WTC11 (cell line): ENCODE measurements around the gene MSLN. TPM values are rescaled to one million over a fixed set of nuclear protein-coding genes. Genes with fewer than 3 reads are reported as not detected.

ENCODE experiments used
- ATAC-seq: fragments of 200-7000 bp; cut with Tn5 transposase; 2 replicates; pipeline ENCODE4 v1.10.0; 2021; ENCODE audit warnings: mild to moderate bottlenecking, moderate library complexity
- CTCF ChIA-PET: fragments of 300-600 bp; sonication (Branson Sonifier 250); formaldehyde crosslinking; loops from one replicate; lab custom pipeline; 2021; ENCODE audit warnings: antibody characterized with exemption; lab: Charles Lee
- POLR2A ChIA-PET: fragments of 350-600 bp; sonication (Branson Sonifier 250); formaldehyde crosslinking; loops from one replicate; lab custom pipeline; 2021; ENCODE audit warnings: antibody characterized with exemption; lab: Charles Lee
- DNase-seq: peaks from one replicate; pipeline ENCODE4 v3.0.0; 2021; ENCODE audit warnings: low spot score
- H3K27ac Mint-ChIP-seq: 2 replicates; pipeline ENCODE4 v1.8.0; 2021; ENCODE audit warnings: mixed read lengths
- H3K27me3 Mint-ChIP-seq: 2 replicates; pipeline ENCODE4 v1.8.0; 2021; ENCODE audit warnings: low read depth, mild to moderate bottlenecking, moderate library complexity, mixed read lengths
- H3K36me3 Mint-ChIP-seq: 2 replicates; pipeline ENCODE4 v1.8.0; 2021; ENCODE audit warnings: mixed read lengths
- H3K4me1 Mint-ChIP-seq: 2 replicates; pipeline ENCODE4 v1.8.0; 2022; ENCODE audit warnings: mixed read lengths
- H3K4me3 Mint-ChIP-seq: 2 replicates; pipeline ENCODE4 v1.8.0; 2021; ENCODE audit warnings: mild to moderate bottlenecking, moderate library complexity, mixed read lengths
- H3K9me3 Mint-ChIP-seq: 2 replicates; pipeline ENCODE4 v1.8.0; 2021; ENCODE audit warnings: mixed read lengths
- CBFB ChIP-seq: sonication (generic); formaldehyde crosslinking; IDR thresholded peaks from 2 replicates; pipeline ENCODE4 v1.8.1; 2022; ENCODE audit warnings: mild to moderate bottlenecking, low read depth, missing genetic modification reagents
- CREB1 ChIP-seq: sonication (generic); formaldehyde crosslinking; IDR thresholded peaks from 2 replicates; pipeline ENCODE4 v1.8.0; 2023; ENCODE audit warnings: mild to moderate bottlenecking, missing genetic modification reagents
- ELF4 ChIP-seq: sonication (generic); formaldehyde crosslinking; IDR thresholded peaks from 2 replicates; pipeline ENCODE4 v1.8.1; 2022; ENCODE audit warnings: low read depth, mild to moderate bottlenecking, moderate library complexity, missing genetic modification reagents
- ESRRA ChIP-seq: sonication (generic); formaldehyde crosslinking; IDR thresholded peaks from 2 replicates; pipeline ENCODE4 v1.8.1; 2022; ENCODE audit warnings: mild to moderate bottlenecking, missing genetic modification reagents, borderline replicate concordance
- FOXK1 ChIP-seq: sonication (generic); formaldehyde crosslinking; IDR thresholded peaks from 2 replicates; pipeline ENCODE4 v1.8.0; 2022; ENCODE audit warnings: mild to moderate bottlenecking, moderate library complexity, missing genetic modification reagents
- FOXP1 ChIP-seq: sonication (generic); formaldehyde crosslinking; IDR thresholded peaks from 2 replicates; pipeline ENCODE4 v1.8.0; 2022; ENCODE audit warnings: missing genetic modification reagents, mild to moderate bottlenecking, moderate library complexity, borderline replicate concordance
- GABPB1 ChIP-seq: sonication (generic); formaldehyde crosslinking; IDR thresholded peaks from 2 replicates; pipeline ENCODE4 v1.8.1; 2023; ENCODE audit warnings: mild to moderate bottlenecking, missing genetic modification reagents
- HMGA2 ChIP-seq: fragments of 250-450 bp; sonication (Bioruptor Pico); IDR thresholded peaks from 2 replicates; pipeline ENCODE4 v1.4.0; 2021; ENCODE audit warnings: mild to moderate bottlenecking, moderate library complexity
- MYBL2 ChIP-seq: sonication (generic); formaldehyde crosslinking; IDR thresholded peaks from 2 replicates; pipeline ENCODE4 v1.8.1; 2023; ENCODE audit warnings: mild to moderate bottlenecking, moderate library complexity, missing genetic modification reagents
- NFE2L1 ChIP-seq: sonication (generic); formaldehyde crosslinking; IDR thresholded peaks from 2 replicates; pipeline ENCODE4 v1.8.1; 2023; ENCODE audit warnings: missing genetic modification reagents
- NFYB ChIP-seq: sonication (generic); formaldehyde crosslinking; conservative IDR thresholded peaks from 2 replicates; pipeline ENCODE4 v1.8.0; 2022; ENCODE audit warnings: low read depth, missing genetic modification reagents
- NR1H2 ChIP-seq: sonication (generic); formaldehyde crosslinking; IDR thresholded peaks from 2 replicates; pipeline ENCODE4 v1.9.0; 2021; ENCODE audit warnings: mild to moderate bottlenecking, moderate library complexity, missing genetic modification reagents
- NR3C1 ChIP-seq: sonication (generic); formaldehyde crosslinking; conservative IDR thresholded peaks from 2 replicates; pipeline ENCODE4 v1.8.1; 2023; ENCODE audit warnings: low read depth, mild to moderate bottlenecking, missing genetic modification reagents
- SMAD3 ChIP-seq: sonication (generic); formaldehyde crosslinking; IDR thresholded peaks from 2 replicates; pipeline ENCODE4 v1.8.0; 2022; ENCODE audit warnings: missing genetic modification reagents, mild to moderate bottlenecking, borderline replicate concordance
- TCF7 ChIP-seq: sonication (generic); formaldehyde crosslinking; IDR thresholded peaks from 2 replicates; pipeline ENCODE4 v1.8.0; 2022; ENCODE audit warnings: mild to moderate bottlenecking, low read depth, missing genetic modification reagents, moderate library complexity
- TEAD1 ChIP-seq: sonication (generic); formaldehyde crosslinking; IDR thresholded peaks from 2 replicates; pipeline ENCODE4 v1.8.0; 2022; ENCODE audit warnings: mild to moderate bottlenecking, missing genetic modification reagents
- TEAD4 ChIP-seq: sonication (generic); formaldehyde crosslinking; IDR thresholded peaks from 2 replicates; pipeline ENCODE4 v1.8.0; 2022; ENCODE audit warnings: mild to moderate bottlenecking, missing genetic modification reagents
- ZBTB21 ChIP-seq: sonication (generic); formaldehyde crosslinking; IDR thresholded peaks from 2 replicates; pipeline ENCODE4 v1.8.1; 2023; ENCODE audit warnings: mild to moderate bottlenecking, missing genetic modification reagents, borderline replicate concordance
- ZNF121 ChIP-seq: sonication (generic); formaldehyde crosslinking; IDR thresholded peaks from 2 replicates; pipeline ENCODE4 v1.8.0; 2023; ENCODE audit warnings: missing genetic modification reagents
- ZNF263 ChIP-seq: sonication (generic); formaldehyde crosslinking; IDR thresholded peaks from 2 replicates; pipeline ENCODE4 v1.8.1; 2022; ENCODE audit warnings: low read depth, mild to moderate bottlenecking, moderate library complexity, missing genetic modification reagents
- ZNF423 ChIP-seq: fragments of 250-450 bp; sonication (Bioruptor Pico); IDR thresholded peaks from 2 replicates; pipeline ENCODE4 v2.1.2; 2022; ENCODE audit warnings: mild to moderate bottlenecking, moderate library complexity
- total RNA-seq: library from RNA; stranded (reverse); gene quantifications from 3 replicates; pipeline ENCODE4 v1.2.3, GENCODE V29; 2021
- TF ChIP-seq, protein P1 (sequence below): sonication (generic); formaldehyde crosslinking; IDR thresholded peaks from 2 replicates; pipeline ENCODE4 v1.8.1; 2022; ENCODE audit warnings: mild to moderate bottlenecking, moderate library complexity, missing genetic modification reagents
- TF ChIP-seq, protein P2 (sequence below): sonication (generic); formaldehyde crosslinking; IDR thresholded peaks from 2 replicates; pipeline ENCODE4 v1.8.0; 2022; ENCODE audit warnings: mild to moderate bottlenecking, missing genetic modification reagents
- TF ChIP-seq, protein P3 (sequence below): sonication (generic); formaldehyde crosslinking; IDR thresholded peaks from 2 replicates; pipeline ENCODE4 v1.8.1; 2022; ENCODE audit warnings: mild to moderate bottlenecking, missing genetic modification reagents, moderate library complexity, borderline replicate concordance
- TF ChIP-seq, protein P4 (sequence below): sonication (generic); formaldehyde crosslinking; IDR thresholded peaks from 2 replicates; pipeline ENCODE4 v1.8.1; 2022; ENCODE audit warnings: low read depth, mild to moderate bottlenecking, moderate library complexity, missing genetic modification reagents, borderline replicate concordance
- TF ChIP-seq, protein P5 (sequence below): sonication (generic); formaldehyde crosslinking; IDR thresholded peaks from 2 replicates; pipeline ENCODE4 v1.8.1; 2022; ENCODE audit warnings: missing genetic modification reagents, borderline replicate concordance
- TF ChIP-seq, protein P6 (sequence below): sonication (generic); formaldehyde crosslinking; IDR thresholded peaks from 2 replicates; pipeline ENCODE4 v1.8.1; 2023; ENCODE audit warnings: mild to moderate bottlenecking, missing genetic modification reagents
- TF ChIP-seq, protein P7 (sequence below): sonication (generic); formaldehyde crosslinking; IDR thresholded peaks from 2 replicates; pipeline ENCODE4 v1.8.1; 2022; ENCODE audit warnings: low read depth, missing genetic modification reagents, borderline replicate concordance

MSLN gene
- total RNA-seq, 1 experiment from 2014 or later: 0.20 TPM

DNA sequence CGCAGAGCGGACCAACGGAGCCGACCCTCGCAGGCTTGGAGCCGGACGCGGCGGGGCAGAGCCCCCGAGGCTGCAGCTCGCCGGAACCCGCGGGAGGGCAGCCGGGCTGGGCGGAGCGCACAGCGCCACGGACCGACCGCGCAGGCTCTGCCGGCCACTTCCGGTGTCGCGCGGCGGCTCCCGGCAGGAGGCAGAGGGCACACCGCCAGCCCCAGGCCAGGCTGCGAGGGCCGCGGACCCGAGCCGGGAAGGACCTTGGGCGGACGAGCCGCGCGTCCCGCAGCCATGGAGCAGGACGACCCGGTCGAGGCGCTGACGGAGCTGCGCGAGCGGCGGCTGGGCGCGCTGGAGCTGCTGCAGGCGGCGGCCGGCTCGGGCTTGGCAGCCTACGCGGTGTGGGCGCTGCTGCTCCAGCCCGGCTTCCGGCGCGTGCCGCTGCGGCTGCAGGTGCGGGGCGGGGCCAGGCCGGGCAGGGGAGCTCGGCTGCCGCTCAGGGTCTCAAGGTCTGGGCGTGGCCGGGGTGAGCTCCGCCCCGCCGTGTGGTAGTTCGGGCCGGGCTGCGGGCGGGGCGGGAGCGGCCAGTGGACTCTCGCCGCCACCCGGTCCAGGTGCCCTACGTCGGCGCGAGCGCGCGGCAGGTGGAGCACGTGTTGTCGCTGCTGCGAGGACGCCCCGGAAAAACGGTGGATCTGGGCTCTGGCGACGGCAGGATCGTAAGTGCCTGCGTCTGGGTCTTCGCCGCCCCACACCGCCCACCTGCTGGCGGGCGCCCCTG lies 39.4 kb upstream of the MSLN start, which contains the start of gene ANTKMT:
ANTKMT (plus strand) TSS at position 157 of the 775 bp plus-strand sequence; CDS start at position 286, 129 bp downstream.
- peaks cover 13% of the 10 kb centered on the region for H3K4me1 Mint-ChIP-seq
- H3K4me3 Mint-ChIP-seq: peak within 1 kb of the TSS; percentile 74
- peaks cover 13% of the 10 kb centered on the region for H3K27me3 Mint-ChIP-seq
- POLR2A ChIA-PET: interaction anchor here (0.6 to 2.9 kb wide), 9 partner anchors 9 to 86 kb away, joined by 3 to 10 read pairs (median 4); partner anchors contain the start of genes CHTF18, CIAO3, RHOT2 and RPUSD1
- H3K9me3 Mint-ChIP-seq: no peaks in the 10 kb centered on the region
- peak within 1 kb of the TSS; percentile 63 for H3K27ac Mint-ChIP-seq
- no peaks in the 10 kb centered on the region; the same call in 1 of the 2 replicates for H3K36me3 Mint-ChIP-seq
- ATAC-seq: peak; percentile 77
- CTCF ChIA-PET: interaction anchor here (0.6 to 2.8 kb wide), 20 partner anchors 9 to 659 kb away, joined by 3 to 28 read pairs (median 6); partner anchors contain the start of genes CHTF18, CIAO3, JMJD8 and RHOT2
- DNase-seq: peak; percentile 97
- TF ChIP-seq, protein P1, sequence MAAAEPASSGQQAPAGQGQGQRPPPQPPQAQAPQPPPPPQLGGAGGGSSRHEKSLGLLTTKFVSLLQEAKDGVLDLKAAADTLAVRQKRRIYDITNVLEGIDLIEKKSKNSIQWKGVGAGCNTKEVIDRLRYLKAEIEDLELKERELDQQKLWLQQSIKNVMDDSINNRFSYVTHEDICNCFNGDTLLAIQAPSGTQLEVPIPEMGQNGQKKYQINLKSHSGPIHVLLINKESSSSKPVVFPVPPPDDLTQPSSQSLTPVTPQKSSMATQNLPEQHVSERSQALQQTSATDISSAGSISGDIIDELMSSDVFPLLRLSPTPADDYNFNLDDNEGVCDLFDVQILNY (CRISPR knock-in tag): peak; percentile 72; the same call in 1 of the 2 replicates
- TF ChIP-seq NR3C1: peak; percentile 98; the same call in 1 of the 2 replicates
- TF ChIP-seq ZNF121 (CRISPR knock-in tag): peak; percentile 11; the same call in 1 of the 2 replicates
- peak; percentile 94; the same call in 1 of the 2 replicates for TF ChIP-seq ELF4 (CRISPR knock-in tag)
- no peak; the same call in 1 of the 2 replicates for TF ChIP-seq ZNF263 (CRISPR knock-in tag)
- peak; percentile 15; the same call in 1 of the 2 replicates for TF ChIP-seq TEAD1 (CRISPR knock-in tag)
- TF ChIP-seq, protein P2, sequence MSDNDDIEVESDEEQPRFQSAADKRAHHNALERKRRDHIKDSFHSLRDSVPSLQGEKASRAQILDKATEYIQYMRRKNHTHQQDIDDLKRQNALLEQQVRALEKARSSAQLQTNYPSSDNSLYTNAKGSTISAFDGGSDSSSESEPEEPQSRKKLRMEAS (CRISPR knock-in tag): peak; percentile 99
- peak; percentile 88; the same call in 1 of the 2 replicates for TF ChIP-seq TEAD4 (CRISPR knock-in tag)
- TF ChIP-seq HMGA2 (CRISPR knock-in tag): no peak
- TF ChIP-seq CBFB (CRISPR knock-in tag): peak; percentile 86; the same call in 1 of the 2 replicates
- TF ChIP-seq CREB1 (CRISPR knock-in tag): peak; percentile 92
- peak; percentile 26 for TF ChIP-seq NFYB (CRISPR knock-in tag)
- TF ChIP-seq MYBL2 (CRISPR knock-in tag): peak; percentile 73; the same call in 1 of the 2 replicates
- peak; percentile 68 for TF ChIP-seq ZNF423 (CRISPR knock-in tag)
- peak; percentile 91; the same call in 1 of the 2 replicates for TF ChIP-seq NFE2L1
- TF ChIP-seq, protein P3, sequence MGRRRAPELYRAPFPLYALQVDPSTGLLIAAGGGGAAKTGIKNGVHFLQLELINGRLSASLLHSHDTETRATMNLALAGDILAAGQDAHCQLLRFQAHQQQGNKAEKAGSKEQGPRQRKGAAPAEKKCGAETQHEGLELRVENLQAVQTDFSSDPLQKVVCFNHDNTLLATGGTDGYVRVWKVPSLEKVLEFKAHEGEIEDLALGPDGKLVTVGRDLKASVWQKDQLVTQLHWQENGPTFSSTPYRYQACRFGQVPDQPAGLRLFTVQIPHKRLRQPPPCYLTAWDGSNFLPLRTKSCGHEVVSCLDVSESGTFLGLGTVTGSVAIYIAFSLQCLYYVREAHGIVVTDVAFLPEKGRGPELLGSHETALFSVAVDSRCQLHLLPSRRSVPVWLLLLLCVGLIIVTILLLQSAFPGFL: peak; percentile 90
- 0 out of 2 replicates have a peak, but pooled peaks have one; percentile 77 for TF ChIP-seq ZBTB21 (CRISPR knock-in tag)
- TF ChIP-seq NR1H2 (CRISPR knock-in tag): no peak
- peak; percentile 96 for TF ChIP-seq ESRRA (CRISPR knock-in tag)
- TF ChIP-seq, protein P4, sequence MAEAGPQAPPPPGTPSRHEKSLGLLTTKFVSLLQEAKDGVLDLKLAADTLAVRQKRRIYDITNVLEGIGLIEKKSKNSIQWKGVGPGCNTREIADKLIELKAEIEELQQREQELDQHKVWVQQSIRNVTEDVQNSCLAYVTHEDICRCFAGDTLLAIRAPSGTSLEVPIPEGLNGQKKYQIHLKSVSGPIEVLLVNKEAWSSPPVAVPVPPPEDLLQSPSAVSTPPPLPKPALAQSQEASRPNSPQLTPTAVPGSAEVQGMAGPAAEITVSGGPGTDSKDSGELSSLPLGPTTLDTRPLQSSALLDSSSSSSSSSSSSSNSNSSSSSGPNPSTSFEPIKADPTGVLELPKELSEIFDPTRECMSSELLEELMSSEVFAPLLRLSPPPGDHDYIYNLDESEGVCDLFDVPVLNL (CRISPR knock-in tag): peak; percentile 65; the same call in 1 of the 2 replicates
- TF ChIP-seq SMAD3 (CRISPR knock-in tag): peak; percentile 96
- TF ChIP-seq, protein P5, sequence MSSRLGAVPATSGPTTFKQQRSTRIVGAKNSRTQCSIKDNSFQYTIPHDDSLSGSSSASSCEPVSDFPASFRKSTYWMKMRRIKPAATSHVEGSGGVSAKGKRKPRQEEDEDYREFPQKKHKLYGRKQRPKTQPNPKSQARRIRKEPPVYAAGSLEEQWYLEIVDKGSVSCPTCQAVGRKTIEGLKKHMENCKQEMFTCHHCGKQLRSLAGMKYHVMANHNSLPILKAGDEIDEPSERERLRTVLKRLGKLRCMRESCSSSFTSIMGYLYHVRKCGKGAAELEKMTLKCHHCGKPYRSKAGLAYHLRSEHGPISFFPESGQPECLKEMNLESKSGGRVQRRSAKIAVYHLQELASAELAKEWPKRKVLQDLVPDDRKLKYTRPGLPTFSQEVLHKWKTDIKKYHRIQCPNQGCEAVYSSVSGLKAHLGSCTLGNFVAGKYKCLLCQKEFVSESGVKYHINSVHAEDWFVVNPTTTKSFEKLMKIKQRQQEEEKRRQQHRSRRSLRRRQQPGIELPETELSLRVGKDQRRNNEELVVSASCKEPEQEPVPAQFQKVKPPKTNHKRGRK: no peak
- TF ChIP-seq, protein P6, sequence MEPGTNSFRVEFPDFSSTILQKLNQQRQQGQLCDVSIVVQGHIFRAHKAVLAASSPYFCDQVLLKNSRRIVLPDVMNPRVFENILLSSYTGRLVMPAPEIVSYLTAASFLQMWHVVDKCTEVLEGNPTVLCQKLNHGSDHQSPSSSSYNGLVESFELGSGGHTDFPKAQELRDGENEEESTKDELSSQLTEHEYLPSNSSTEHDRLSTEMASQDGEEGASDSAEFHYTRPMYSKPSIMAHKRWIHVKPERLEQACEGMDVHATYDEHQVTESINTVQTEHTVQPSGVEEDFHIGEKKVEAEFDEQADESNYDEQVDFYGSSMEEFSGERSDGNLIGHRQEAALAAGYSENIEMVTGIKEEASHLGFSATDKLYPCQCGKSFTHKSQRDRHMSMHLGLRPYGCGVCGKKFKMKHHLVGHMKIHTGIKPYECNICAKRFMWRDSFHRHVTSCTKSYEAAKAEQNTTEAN (CRISPR knock-in tag): peak; percentile 48; the same call in 1 of the 2 replicates
- peak; percentile 43; the same call in 1 of the 2 replicates for TF ChIP-seq TCF7 (CRISPR knock-in tag)
- TF ChIP-seq FOXP1: peak; percentile 97
- peak; percentile 76 for TF ChIP-seq GABPB1
- peak; percentile 85 for TF ChIP-seq FOXK1
- TF ChIP-seq, protein P7, sequence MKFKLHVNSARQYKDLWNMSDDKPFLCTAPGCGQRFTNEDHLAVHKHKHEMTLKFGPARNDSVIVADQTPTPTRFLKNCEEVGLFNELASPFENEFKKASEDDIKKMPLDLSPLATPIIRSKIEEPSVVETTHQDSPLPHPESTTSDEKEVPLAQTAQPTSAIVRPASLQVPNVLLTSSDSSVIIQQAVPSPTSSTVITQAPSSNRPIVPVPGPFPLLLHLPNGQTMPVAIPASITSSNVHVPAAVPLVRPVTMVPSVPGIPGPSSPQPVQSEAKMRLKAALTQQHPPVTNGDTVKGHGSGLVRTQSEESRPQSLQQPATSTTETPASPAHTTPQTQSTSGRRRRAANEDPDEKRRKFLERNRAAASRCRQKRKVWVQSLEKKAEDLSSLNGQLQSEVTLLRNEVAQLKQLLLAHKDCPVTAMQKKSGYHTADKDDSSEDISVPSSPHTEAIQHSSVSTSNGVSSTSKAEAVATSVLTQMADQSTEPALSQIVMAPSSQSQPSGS (CRISPR knock-in tag): no peak
